HS-27A (cell line): ENCODE measurements around the gene LBX2.

Source experiments
- DNase-seq: peaks from one replicate; pipeline ENCODE4 v3.0.0-alpha.2; 2012; ENCODE audit warnings: low read depth, missing footprints

LBX2 gene

GRCh38 chr2:74457129-74457548 is 42.3 kb downstream of the LBX2 start:
- no peak for DNase-seq

DNA sequence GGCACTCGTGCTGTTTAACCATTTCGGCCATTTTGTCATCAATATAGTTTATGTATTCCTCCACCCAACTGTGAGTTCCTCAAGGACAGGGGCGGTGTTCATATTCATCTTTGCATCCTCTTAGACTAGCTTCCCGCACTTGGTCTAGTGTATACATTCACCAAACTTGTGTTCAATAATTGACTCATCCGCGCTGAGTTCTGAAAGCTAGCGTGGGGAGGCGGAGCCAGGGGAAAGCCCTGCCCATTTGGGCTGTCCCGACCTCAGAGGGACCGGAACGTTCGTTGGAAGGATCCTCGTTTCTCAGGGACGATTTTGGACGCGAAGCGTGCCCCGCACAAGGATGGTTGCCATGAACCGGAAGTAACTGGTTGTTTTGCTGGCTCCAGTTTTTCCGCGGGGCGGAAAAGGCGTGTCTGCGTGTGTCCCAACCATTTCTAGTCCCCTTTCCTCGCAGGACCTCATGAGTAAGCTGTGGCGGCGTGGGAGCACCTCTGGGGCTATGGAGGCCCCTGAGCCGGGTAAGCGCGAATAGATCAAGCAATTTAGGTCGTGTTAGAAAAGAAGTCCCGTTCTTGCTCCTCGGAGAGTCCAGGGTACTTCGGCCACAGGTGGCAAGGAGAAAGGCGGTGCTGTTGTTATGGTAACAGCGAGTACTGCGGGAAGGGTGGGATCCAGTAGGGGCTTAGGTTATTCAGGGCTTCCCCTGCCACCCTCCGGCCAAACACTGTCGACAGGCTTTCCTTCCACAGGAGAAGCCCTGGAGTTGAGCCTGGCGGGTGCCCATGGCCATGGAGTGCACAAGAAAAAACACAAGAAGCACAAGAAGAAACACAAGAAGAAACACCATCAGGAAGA is 44.5 kb downstream of the LBX2 start, which contains the start of gene INO80B:
Gene INO80B (plus strand): TSS at position 434 of the 858 bp plus-strand sequence. CDS start 30 bp downstream, at position 464.
- DNase-seq, result peak; percentile 97

GRCh38 chr2:74450570-74451190 is 48.7 kb downstream of the LBX2 start:
- DNase-seq, result no peak

DNA sequence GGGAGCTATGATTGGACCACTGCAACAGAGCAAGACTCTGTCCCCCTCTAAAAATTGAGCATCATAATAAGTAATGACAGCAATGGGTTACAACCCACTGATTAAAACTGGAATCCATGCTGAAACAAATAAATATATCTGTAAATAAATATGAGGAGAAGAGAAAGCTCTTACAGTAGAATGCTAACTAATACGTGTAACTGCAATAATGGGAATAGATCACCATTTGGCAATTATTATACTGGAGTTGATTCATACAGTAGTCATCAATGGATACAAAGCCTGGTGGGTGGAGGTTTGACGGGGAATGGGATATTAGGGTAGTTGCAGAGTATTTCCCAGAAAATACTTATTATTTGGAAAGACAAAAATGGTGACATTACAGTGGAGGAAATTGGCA is 50.6 kb downstream of the LBX2 start:
- no peak for DNase-seq
